Putamen (tissue), 1 donor: ENCODE data around the gene MAN2A1.
"Not testable (repeated sequence)": the region's sequence is repeated elsewhere in the genome, so short reads cannot be mapped to it uniquely, and the experiment has no call there.

Experiments
- DNase-seq: peaks from one replicate; pipeline ENCODE4 v3.0.0-alpha.2; 2016; ENCODE audit warnings: low spot score

Gene MAN2A1

GRCh38 chr5:109756543-109757185 lies 66.9 kb downstream of the MAN2A1 start:
- no peak for DNase-seq

GRCh38 chr5:109757490-109757889 lies 67.8 kb downstream of the MAN2A1 start:
- no peak for DNase-seq

- no peak for DNase-seq
Observed at GRCh38 chr5:109759306-109759705, 69.6 kb downstream of the MAN2A1 start.

- DNase-seq, result not testable (repeated sequence)
Observed at GRCh38 chr5:109760130-109760529, 70.4 kb downstream of the MAN2A1 start.

GRCh38 chr5:109762821-109763220 lies 73.1 kb downstream of the MAN2A1 start:
- DNase-seq, result no peak

GRCh38 chr5:109767184-109767995 lies 77.7 kb downstream of the MAN2A1 start:
- no peak for DNase-seq

- DNase-seq, result no peak
Observed at GRCh38 chr5:109767997-109768396, 78.3 kb downstream of the MAN2A1 start.

- DNase-seq, result no peak
Observed at GRCh38 chr5:109769597-109770291, 80.0 kb downstream of the MAN2A1 start.

- no peak for DNase-seq
Observed at GRCh38 chr5:109775130-109775529, 85.4 kb downstream of the MAN2A1 start.

- no peak for DNase-seq
Observed at GRCh38 chr5:109779036-109779735, 89.5 kb downstream of the MAN2A1 start.

- DNase-seq, result no peak
Observed at GRCh38 chr5:109784687-109785086, 95.0 kb downstream of the MAN2A1 start.

- no peak for DNase-seq
Observed at GRCh38 chr5:109786206-109786855, 96.6 kb downstream of the MAN2A1 start.

- no peak for DNase-seq
Observed at GRCh38 chr5:109788596-109788995, 98.9 kb downstream of the MAN2A1 start.

- no peak for DNase-seq
Observed at GRCh38 chr5:109792613-109793012, 102.9 kb downstream of the MAN2A1 start.

GRCh38 chr5:109803854-109804253 lies 114.1 kb downstream of the MAN2A1 start:
- DNase-seq, result no peak

- no peak for DNase-seq
Observed at GRCh38 chr5:109805472-109805871, 115.7 kb downstream of the MAN2A1 start.

- DNase-seq, result no peak
Observed at GRCh38 chr5:109805883-109806282, 116.2 kb downstream of the MAN2A1 start.

GRCh38 chr5:109812698-109813097 lies 123.0 kb downstream of the MAN2A1 start:
- DNase-seq, result no peak

GRCh38 chr5:109816732-109817131 lies 127.0 kb downstream of the MAN2A1 start:
- DNase-seq, result no peak

GRCh38 chr5:109819878-109820277 lies 130.2 kb downstream of the MAN2A1 start:
- DNase-seq, result no peak

- DNase-seq, result no peak
Observed at GRCh38 chr5:109823597-109823996, 133.9 kb downstream of the MAN2A1 start.

- no peak for DNase-seq
Observed at GRCh38 chr5:109825450-109825849, 135.7 kb downstream of the MAN2A1 start.
